Epidermal melanocyte (primary cell): ENCODE measurements around the gene OR3A2.
"Not testable (repeated sequence)": the region's sequence is repeated elsewhere in the genome, so short reads cannot be mapped to it uniquely, and the experiment has no call there.

Source experiments
- DNase-seq: peaks from one replicate; pipeline ENCODE4 v3.0.0; 2011; ENCODE audit warnings: low spot score; ENCODE audit not compliant: insufficient read length

Gene OR3A2

GRCh38 chr17:3293548-3293947 lies 92.6 kb downstream of the OR3A2 start:
- not testable (repeated sequence) for DNase-seq

- no peak for DNase-seq
Observed at GRCh38 chr17:3282901-3283300, 103.2 kb downstream of the OR3A2 start.

GRCh38 chr17:3276126-3276525 lies 110.0 kb downstream of the OR3A2 start:
- no peak for DNase-seq

- no peak for DNase-seq
Observed at GRCh38 chr17:3271072-3271848, 114.8 kb downstream of the OR3A2 start.

GRCh38 chr17:3260600-3260999 lies 125.5 kb downstream of the OR3A2 start:
- no peak for DNase-seq

GRCh38 chr17:3260163-3260562 lies 125.9 kb downstream of the OR3A2 start:
- no peak for DNase-seq

- no peak for DNase-seq
Observed at GRCh38 chr17:3256575-3256974, 129.5 kb downstream of the OR3A2 start.

GRCh38 chr17:3249013-3249412 lies 137.1 kb downstream of the OR3A2 start:
- DNase-seq = not testable (repeated sequence)

- DNase-seq = not testable (repeated sequence)
Observed at GRCh38 chr17:3244841-3245240, 141.3 kb downstream of the OR3A2 start.

- not testable (repeated sequence) for DNase-seq
Observed at GRCh38 chr17:3241044-3241443, 145.1 kb downstream of the OR3A2 start.

- not testable (repeated sequence) for DNase-seq
Observed at GRCh38 chr17:3238685-3239084, 147.4 kb downstream of the OR3A2 start.

- not testable (repeated sequence) for DNase-seq
Observed at GRCh38 chr17:3232300-3232699, 153.8 kb downstream of the OR3A2 start.
